Measurements from ENCODE around the gene SAMD4A. TPM values are rescaled to one million over a fixed set of nuclear protein-coding genes. Genes with fewer than 3 reads are reported as not detected.

Gene SAMD4A
- total RNA-seq, 2 experiments from 2014 or later, result 2.4 to 2.6 TPM

DNA sequence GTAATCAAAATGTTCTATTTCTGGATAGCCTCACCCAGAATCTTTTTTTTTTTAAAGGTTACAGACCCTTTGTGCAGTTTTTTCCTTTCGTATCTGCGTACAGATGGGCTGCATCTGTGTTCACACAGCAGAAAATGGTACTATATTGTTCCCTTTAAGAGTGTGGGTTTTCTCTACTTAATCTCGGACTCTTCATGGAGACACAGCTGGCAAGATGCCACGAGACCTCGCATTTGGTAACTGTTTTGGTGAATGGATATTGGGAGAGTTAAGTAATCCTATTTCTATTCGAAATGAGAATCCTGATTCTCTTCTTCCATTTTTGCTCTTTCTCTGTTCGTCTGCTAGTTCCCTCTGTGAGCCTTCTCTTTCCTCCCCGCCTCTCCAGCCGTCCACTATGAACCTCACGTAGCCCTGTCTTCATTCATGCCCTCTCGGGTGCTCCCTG is 85.7 kb downstream of the SAMD4A start:
- Mint-ChIP-seq H3K4me1 (ENCODE audit: low read depth) (peaks cover 3% of the 10 kb centered on the region), H3K4me3 (no peak overlapping the region), H3K27ac (no peak overlapping the region), H3K9me3 (no peaks in the 10 kb centered on the region), H3K27me3 (peaks cover 6% of the 10 kb centered on the region), H3K36me3 (no peaks in the 10 kb centered on the region)
- DNase-seq, result no peak
- POLR2A ChIA-PET, result no interaction called here
- CTCF ChIA-PET, result no interaction called here
- intact Hi-C loops (cut with micrococcal nuclease), result no loop called here

DNA sequence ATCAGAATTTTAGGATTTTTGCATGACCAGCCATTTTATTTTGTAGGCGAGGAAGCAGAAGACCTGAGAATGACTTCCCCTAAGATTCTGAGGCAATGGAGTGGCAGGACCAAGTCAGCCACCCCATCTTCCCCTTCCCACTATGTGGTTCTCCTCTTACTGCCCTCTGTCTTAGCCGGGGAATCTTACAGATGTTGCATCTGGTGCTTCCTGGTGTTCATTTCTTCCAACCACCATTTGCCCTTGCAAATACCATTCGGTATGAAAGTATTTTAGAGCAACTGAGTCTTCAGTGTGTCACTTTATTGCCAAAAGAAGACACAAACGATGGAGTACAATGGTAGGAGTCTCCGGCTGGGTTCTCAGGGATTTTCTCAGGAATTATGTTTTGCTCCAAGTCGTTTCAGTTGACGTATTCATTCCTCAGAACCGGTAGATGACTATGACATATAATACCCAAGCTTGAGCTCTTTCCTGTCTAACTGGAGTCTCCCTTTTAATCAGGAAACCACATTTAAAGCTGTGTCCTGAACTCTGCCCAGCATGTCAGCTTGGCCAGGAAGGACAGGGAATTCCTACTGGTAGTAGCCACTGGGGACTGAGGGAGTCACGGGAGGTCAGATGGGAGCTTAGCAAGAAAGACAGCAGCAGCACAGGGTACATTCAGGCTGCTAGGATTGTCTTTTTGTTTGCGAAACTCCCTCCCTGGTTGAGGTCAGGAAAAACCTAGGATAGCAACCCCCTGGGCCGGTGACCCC is 87.0 kb downstream of the SAMD4A start:
- no peak for DNase-seq
- Mint-ChIP-seq H3K36me3 (no peaks in the 10 kb centered on the region), H3K27me3 (peaks cover 6% of the 10 kb centered on the region), H3K27ac (no peak overlapping the region), H3K4me1 (ENCODE audit: low read depth) (peaks cover 3% of the 10 kb centered on the region), H3K4me3 (no peak overlapping the region), H3K9me3 (no peaks in the 10 kb centered on the region)
- ChIA-PET POLR2A (no interaction called here), CTCF (interaction anchor here (1.4 to 1.6 kb wide), 2 partner anchors 16 to 40 kb away, joined by 3 to 4 read pairs; no protein-coding TSS in a partner anchor)
- intact Hi-C loops (cut with micrococcal nuclease), result no loop called here

DNA sequence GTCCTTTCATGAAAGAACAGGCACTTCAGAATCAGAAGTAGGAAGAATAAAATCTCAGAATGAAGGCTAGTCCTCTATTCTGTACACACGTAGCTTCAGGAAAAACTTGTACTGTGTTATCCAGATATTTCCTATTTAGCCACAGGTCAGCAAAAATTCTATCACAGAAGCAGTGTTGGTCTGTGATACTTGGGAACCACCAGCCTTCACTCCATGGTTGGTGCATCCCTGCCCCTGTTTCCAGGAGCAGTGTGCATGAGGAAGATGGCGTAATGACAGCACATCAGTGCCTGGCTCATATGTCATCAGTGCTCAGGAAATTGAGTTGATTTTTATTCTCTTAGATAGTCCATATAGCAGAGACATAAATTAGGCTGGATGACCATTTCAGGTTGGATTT is 87.7 kb downstream of the SAMD4A start:
- no peaks in the 10 kb centered on the region for H3K36me3 Mint-ChIP-seq
- no peak overlapping the region for H3K27ac Mint-ChIP-seq
- no peak for DNase-seq
- ChIA-PET CTCF (interaction anchor here (1.4 to 2.6 kb wide), 4 partner anchors 12 to 39 kb away, joined by 3 to 6 read pairs (median 4); no protein-coding TSS in a partner anchor), POLR2A (no interaction called here)
- no peak overlapping the region for H3K4me3 Mint-ChIP-seq
- no peaks in the 10 kb centered on the region for H3K9me3 Mint-ChIP-seq
- intact Hi-C loops (cut with micrococcal nuclease), result no loop called here
- peaks cover 3% of the 10 kb centered on the region for H3K4me1 Mint-ChIP-seq (ENCODE audit: low read depth)
- peaks cover 6% of the 10 kb centered on the region for H3K27me3 Mint-ChIP-seq

DNA sequence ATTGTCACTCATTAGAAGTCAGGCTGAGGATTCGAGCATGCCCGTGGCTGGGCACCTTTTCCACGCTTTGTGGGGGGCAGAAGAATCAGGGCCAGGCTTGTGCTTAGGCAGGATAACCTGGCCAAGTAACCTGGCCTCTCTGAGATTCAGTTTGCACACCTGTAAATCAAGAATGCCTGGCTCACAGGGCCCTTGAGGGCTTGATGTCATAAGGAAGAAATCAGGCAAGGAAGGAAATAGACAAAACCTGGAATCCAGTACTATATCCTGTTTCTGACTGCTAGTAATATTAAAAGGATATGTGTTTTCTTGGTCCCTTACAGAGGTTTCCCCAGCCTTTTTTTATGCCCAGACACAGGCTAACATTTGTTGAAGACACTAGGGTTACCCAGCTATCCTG is 91.9 kb downstream of the SAMD4A start:
- no peak overlapping the region for H3K4me3 Mint-ChIP-seq
- H3K4me1 Mint-ChIP-seq (ENCODE audit: low read depth), result no peaks in the 10 kb centered on the region
- no peak for DNase-seq
- intact Hi-C loops (cut with micrococcal nuclease), result no loop called here
- ChIA-PET CTCF (interaction anchor here (0.7 kb wide), 1 partner anchor 788 kb away, joined by 3 read pairs; no protein-coding TSS in a partner anchor), POLR2A (no interaction called here)
- H3K36me3 Mint-ChIP-seq, result no peaks in the 10 kb centered on the region
- no peak overlapping the region for H3K27ac Mint-ChIP-seq
- H3K27me3 Mint-ChIP-seq, result peaks cover 1% of the 10 kb centered on the region
- no peaks in the 10 kb centered on the region for H3K9me3 Mint-ChIP-seq

DNA sequence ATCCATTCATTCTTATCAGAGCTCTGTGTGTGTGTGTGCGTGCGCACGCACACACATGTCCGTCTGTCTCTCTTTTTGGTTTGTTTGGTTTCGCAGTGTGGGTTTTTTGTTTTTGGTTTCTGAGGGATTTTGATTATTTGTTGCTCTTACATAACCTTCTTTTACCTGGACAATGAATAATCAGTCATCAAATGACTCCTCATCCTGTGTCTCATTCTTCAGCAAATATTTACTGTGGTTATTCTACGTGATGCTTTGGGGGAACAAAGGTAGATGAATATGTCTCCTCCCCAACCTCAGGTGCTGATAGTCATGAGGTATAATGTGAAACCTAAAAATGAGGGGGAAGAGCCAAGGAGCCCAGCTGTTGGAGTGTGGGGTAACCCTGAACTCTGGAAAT is 92.4 kb downstream of the SAMD4A start:
- Mint-ChIP-seq H3K4me3 (no peak overlapping the region), H3K27me3 (no peaks in the 10 kb centered on the region), H3K36me3 (no peaks in the 10 kb centered on the region), H3K4me1 (ENCODE audit: low read depth) (no peaks in the 10 kb centered on the region), H3K9me3 (no peaks in the 10 kb centered on the region), H3K27ac (no peak overlapping the region)
- CTCF ChIA-PET, result no interaction called here
- POLR2A ChIA-PET, result no interaction called here
- DNase-seq, result no peak
- intact Hi-C loops (cut with micrococcal nuclease), result no loop called here

DNA sequence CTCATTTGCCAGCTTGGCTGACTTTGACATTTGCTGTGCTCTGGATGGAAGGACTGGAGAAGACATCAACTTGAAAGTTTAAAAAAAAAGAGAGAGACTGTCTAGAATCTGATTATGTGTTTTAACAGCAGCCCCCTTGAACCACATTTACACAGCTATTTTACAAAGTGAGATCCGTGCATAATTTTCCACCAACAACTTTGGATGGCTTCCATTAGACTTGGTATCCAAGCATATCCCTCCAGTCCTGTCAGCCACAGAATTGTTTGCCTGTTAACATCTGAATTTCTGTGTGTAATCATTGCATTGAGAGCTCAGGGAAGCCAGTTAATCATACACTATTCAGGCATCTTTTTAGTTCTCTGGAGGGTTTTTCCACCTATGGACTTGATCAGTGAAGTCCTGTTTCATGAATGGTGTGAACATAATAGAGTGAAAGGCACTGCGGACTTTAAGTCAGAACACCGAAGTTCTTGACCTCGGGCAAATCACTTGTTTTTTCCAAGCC is 93.7 kb downstream of the SAMD4A start:
- H3K9me3 Mint-ChIP-seq, result no peaks in the 10 kb centered on the region

DNA sequence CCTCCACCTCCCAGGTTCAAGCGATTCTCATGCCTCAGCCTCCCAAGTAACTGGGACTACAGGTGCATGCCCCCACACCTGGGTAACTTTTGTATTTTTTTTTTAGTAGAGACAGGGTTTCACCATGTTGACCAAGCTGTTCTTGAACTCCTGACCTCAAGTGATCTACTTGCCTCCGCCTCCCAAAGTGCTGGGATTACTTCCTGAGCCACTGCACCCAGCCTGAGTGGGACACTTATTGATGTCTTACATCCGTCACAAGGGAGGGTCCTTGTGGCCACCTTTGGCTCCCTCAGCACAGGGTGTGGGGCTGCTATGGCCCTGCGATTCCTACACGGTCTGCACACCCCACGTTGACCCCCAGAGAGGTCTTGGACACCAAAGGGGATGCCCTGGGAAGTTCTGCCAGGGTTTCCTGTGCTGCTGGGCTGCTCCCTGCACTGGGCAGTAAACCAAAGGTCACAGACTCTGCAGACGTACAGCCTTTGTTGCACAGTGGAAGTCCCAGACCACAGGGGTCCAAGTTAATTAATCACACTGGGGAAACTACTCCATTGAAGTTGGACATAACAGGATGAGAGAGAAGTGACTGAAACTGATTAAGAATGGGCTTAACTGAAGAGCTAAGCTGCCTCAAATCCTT is 95.7 kb downstream of the SAMD4A start:
- POLR2A ChIA-PET, result no interaction called here
- Mint-ChIP-seq H3K27me3 (no peaks in the 10 kb centered on the region), H3K27ac (no peak overlapping the region), H3K9me3 (no peaks in the 10 kb centered on the region), H3K36me3 (no peaks in the 10 kb centered on the region), H3K4me1 (ENCODE audit: low read depth) (peaks cover 4% of the 10 kb centered on the region), H3K4me3 (no peak overlapping the region)
- intact Hi-C loops (cut with micrococcal nuclease), result no loop called here
- CTCF ChIA-PET, result interaction anchor here (1.3 to 1.4 kb wide), 2 partner anchors 99 to 111 kb away, joined by 3 to 4 read pairs; no protein-coding TSS in a partner anchor
- DNase-seq, result no peak

More for the DNA sequence above, 93.7 kb downstream of the SAMD4A start:
- Mint-ChIP-seq H3K4me3 (no peak overlapping the region), H3K27me3 (no peaks in the 10 kb centered on the region), H3K36me3 (no peaks in the 10 kb centered on the region), H3K4me1 (ENCODE audit: low read depth) (no peaks in the 10 kb centered on the region), H3K27ac (no peak overlapping the region)
- intact Hi-C loops (cut with micrococcal nuclease), result no loop called here
- ChIA-PET CTCF (no interaction called here), POLR2A (no interaction called here)
- no peak for DNase-seq

DNA sequence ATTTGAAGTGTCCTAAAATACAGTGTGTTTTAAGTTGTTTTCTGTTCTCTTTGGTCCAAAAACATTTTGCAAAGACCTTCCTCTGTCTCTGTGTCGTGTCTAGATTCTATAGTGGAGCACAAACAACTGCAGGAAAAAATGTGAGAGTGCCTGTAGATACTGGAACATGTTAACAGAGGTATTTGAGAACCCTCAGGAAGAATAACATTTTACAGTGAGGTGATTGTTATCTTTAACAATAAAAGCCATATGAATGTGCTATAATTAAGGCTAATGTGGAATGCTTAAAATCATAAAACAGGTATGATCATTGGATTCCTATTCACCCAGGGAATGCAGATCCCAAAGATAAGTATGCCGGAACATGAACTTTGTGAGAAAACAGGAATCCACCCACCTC is 98.0 kb downstream of the SAMD4A start:
- no peaks in the 10 kb centered on the region for H3K36me3 Mint-ChIP-seq
- CTCF ChIA-PET, result interaction anchor here (1.7 kb wide), 1 partner anchor 26 kb away, joined by 3 read pairs; no protein-coding TSS in a partner anchor
- POLR2A ChIA-PET, result interaction anchor here (0.6 kb wide), 1 partner anchor 108 kb away, joined by 3 read pairs; no protein-coding TSS in a partner anchor
- no peak overlapping the region for H3K27ac Mint-ChIP-seq
- no peaks in the 10 kb centered on the region for H3K9me3 Mint-ChIP-seq
- DNase-seq, result no peak
- H3K27me3 Mint-ChIP-seq, result no peaks in the 10 kb centered on the region
- intact Hi-C loops (cut with micrococcal nuclease), result no loop called here
- peaks cover 11% of the 10 kb centered on the region for H3K4me1 Mint-ChIP-seq (ENCODE audit: low read depth)
- no peak overlapping the region for H3K4me3 Mint-ChIP-seq

DNA sequence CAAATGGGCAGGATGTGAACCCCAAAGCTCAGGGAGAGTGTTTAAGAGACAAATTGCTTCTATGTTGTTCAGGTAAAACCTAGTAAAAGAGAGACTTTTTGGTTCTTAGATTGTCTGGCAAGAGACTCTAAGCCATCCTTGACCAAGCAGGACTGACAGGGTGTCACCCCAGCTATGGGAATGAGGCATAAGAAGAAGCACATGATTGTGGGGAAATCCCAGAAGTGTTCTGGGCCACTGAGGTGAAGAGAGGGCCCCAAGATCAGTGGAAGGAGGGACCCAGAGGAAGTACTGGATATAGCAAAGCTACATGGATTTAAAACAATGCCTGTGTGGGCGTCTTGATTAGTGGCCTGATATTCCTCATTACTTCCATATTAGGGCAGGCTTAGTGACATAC is 99.0 kb downstream of the SAMD4A start:
- Mint-ChIP-seq H3K9me3 (no peaks in the 10 kb centered on the region), H3K4me1 (ENCODE audit: low read depth) (peaks cover 21% of the 10 kb centered on the region), H3K36me3 (no peaks in the 10 kb centered on the region), H3K27ac (no peak overlapping the region), H3K27me3 (peaks cover 3% of the 10 kb centered on the region), H3K4me3 (no peak overlapping the region)
- DNase-seq, result peak; percentile 19
- intact Hi-C loops (cut with micrococcal nuclease), result no loop called here
- ChIA-PET POLR2A (no interaction called here), CTCF (no interaction called here)

DNA sequence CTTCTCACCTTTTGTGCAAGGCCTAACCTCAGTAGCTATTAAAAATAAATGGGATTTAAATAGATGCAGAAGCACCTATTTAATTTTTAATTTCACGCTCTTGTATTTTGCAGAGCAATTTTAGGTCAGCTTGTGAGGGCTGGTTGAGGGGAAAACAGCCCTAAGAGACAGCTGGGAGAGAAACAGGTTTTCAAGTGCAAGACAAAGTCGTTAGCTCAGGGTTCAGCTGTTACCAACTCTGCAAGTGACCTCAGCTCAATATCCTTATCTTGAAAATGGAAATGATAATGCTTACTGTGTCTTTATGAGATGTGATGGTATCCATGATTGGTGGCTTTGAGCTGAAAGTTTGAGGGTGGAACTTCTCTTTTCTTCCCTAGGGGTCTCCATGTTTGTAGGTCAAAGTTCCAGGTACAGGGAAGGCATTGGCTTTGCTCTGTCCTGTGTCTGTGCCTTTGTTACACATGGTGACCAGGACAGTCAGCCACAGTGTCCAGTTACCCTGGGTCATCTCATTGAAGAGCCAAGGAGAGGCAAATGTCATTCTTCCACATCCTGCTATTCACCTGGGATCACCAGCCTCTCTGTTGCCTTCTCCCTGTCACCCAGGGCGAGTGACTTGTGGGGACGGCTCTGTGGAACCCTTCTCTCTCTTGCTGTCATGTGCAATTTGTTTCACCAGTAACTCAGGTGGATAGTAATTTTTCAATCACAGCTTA is 100.3 kb downstream of the SAMD4A start:
- no peak overlapping the region for H3K4me3 Mint-ChIP-seq

DNA sequence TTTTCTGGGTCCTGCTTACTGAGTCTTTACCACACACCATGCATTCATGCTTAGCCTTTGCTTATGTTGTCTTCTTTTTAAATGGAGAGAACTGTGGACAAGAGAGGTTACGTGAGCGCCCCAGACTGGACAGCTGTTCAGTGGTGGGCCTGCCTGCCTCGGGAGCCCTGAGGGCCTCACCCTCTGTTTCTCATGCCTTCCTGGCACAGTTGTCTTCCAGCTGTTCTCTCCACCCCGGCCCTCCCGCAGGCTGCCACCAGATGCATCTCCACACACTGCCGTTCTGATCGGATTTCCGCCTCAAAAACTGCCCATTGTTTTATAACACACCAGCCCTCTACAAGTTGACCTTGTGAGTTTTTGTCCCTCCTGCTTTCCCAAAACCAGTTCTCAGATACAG is 100.8 kb downstream of the SAMD4A start:
- H3K27me3 Mint-ChIP-seq, result peaks cover 11% of the 10 kb centered on the region
- no peak overlapping the region for H3K27ac Mint-ChIP-seq
- H3K4me3 Mint-ChIP-seq, result no peak overlapping the region
- no peaks in the 10 kb centered on the region for H3K36me3 Mint-ChIP-seq
- DNase-seq, result no peak
- H3K9me3 Mint-ChIP-seq, result no peaks in the 10 kb centered on the region
- CTCF ChIA-PET, result interaction anchor here (1.4 kb wide), 1 partner anchor 24 kb away, joined by 3 read pairs; no protein-coding TSS in a partner anchor
- POLR2A ChIA-PET, result no interaction called here
- peaks cover 35% of the 10 kb centered on the region for H3K4me1 Mint-ChIP-seq (ENCODE audit: low read depth)
- intact Hi-C loops (cut with micrococcal nuclease), result no loop called here

More for the DNA sequence above, 100.3 kb downstream of the SAMD4A start:
- Mint-ChIP-seq H3K4me1 (ENCODE audit: low read depth) (peaks cover 30% of the 10 kb centered on the region), H3K9me3 (no peaks in the 10 kb centered on the region), H3K27ac (no peak overlapping the region), H3K36me3 (no peaks in the 10 kb centered on the region), H3K27me3 (peaks cover 11% of the 10 kb centered on the region)
- CTCF ChIA-PET, result interaction anchor here (0.6 to 1.4 kb wide), 3 partner anchors 24 to 179 kb away, joined by 3 to 4 read pairs (median 3); no protein-coding TSS in a partner anchor
- no peak for DNase-seq
- POLR2A ChIA-PET, result no interaction called here
- intact Hi-C loops (cut with micrococcal nuclease), result no loop called here
